ENCODE results near the gene BICC1. TPM values are rescaled to one million over a fixed set of nuclear protein-coding genes. Genes with fewer than 3 reads are reported as not detected.

Gene BICC1
- total and polyA plus RNA-seq, 2 of the 8 experiments (the other 6 are each of a cell fraction or from before 2014, with no cell fraction given): 0.20 to 0.73 TPM

DNA sequence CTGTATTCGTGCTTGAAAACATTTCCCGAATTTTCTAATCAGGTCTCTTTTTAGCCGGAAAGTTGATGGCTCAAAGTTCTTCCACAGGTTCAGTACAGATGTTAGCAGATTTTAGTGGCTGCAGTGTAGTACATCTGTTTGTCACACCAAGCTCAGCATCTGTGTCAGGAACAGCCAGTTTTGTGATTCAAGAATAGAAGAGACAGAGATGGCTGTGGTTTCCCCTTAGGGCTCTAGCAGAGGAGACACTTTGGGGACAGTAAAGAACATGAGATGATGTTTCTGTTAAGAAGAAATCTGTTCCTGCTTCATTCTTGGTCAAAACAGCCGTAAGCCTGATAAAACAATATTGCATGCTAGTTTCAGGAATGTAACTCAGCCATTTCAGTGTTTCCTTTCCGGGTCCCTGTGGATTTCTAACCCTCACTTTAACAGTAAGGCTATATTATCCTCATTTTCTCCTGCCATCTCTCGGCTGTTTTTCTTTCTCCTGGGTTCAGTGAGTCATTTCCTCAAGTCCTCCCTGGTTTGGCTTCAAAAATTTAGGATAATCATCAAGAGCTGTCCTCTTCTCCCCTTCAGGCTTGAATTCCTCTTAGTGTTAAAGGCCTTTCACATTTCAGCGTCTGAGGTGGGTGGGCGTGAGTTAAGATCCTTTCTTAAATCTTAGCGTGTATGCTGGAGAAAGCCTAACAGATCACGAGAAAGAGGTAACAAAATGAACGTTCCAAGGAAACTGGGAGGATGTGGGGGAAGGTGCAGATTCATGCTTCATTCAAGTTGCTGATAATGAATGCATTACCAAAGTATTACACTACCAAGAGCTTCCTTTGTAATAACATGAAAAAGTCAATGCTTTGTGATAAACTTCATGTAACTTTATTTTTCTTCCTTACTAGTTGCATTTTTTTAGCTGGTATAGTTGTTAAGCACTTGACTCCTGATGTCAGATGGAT, 37.1 kb upstream of the BICC1 start:
- H4K91ac ChIP-seq (replicated peaks; ENCODE audit: insufficient read length, low read length): no peak overlapping the region
- H3K9ac ChIP-seq (replicated peaks in 1 of 4; ENCODE audit: extremely low read depth in 1 of 4, low read depth in 3 of 4, low read length in 3 of 4): no peak overlapping the region
- no peak overlapping the region for H2BK120ac ChIP-seq (replicated peaks; ENCODE audit: low read depth, low read length)
- peaks cover 0 to 2% (median 0%) of the 10 kb centered on the region in 4 experiments; a peak in 1 of 7 replicates for H3K4me1 ChIP-seq (replicated peaks in 1 of 4; ENCODE audit: control insufficient read depth in 3 of 4, insufficient read depth in 4 of 4, low read length in 3 of 4)
- WGBS, 2 experiments (ENCODE audit: extremely low coverage in 1 of 2, insufficient coverage in 1 of 2, insufficient read length in 1 of 2, insufficient replicate concordance in 2 of 2, low coverage in 1 of 2, low lambda C conversion rate in 2 of 2, missing lambda C conversion rate in 1 of 2): 83% methylated on average over 11 of the region's 11 CpGs; no CpG with 5 or more reads in 1 of the 2 experiments
- no peak overlapping the region for H3K4ac ChIP-seq (replicated peaks; ENCODE audit: insufficient read length, low read depth, low read length)
- no peak overlapping the region for H2BK20ac ChIP-seq (ENCODE audit: low read length)
- POLR2A ChIA-PET (ENCODE audit: partially characterized antibody): no interaction called here
- H2BK15ac ChIP-seq (ENCODE audit: low read length): no peak overlapping the region
- no peak overlapping the region for H4K8ac ChIP-seq (ENCODE audit: extremely low read depth, insufficient read depth, low read length)
- H2AK5ac ChIP-seq (ENCODE audit: low read depth, low read length): no peak overlapping the region
- H3K27me3 ChIP-seq (replicated peaks in 1 of 4; ENCODE audit: control insufficient read depth in 3 of 4, extremely low read depth in 1 of 4, insufficient read depth in 3 of 4, low read length in 3 of 4): no peaks in the 10 kb centered on the region
- H2AFZ ChIP-seq (ENCODE audit: low read length): peak overlapping the region; percentile 10; the same call in 1 of the 2 replicates
- DNase-seq (ENCODE audit: low read depth in 1 of 2, low spot score in 2 of 2) (no peak), FAIRE-seq (no peak)
- H3K18ac ChIP-seq (ENCODE audit: extremely low read depth, low read length): no peak overlapping the region
- no peak overlapping the region for H4K5ac ChIP-seq (ENCODE audit: insufficient read length, low read depth, low read length)
- H2BK5ac ChIP-seq (ENCODE audit: low read depth, low read length): no peak overlapping the region
- H4K20me1 ChIP-seq (replicated peaks in 1 of 2; ENCODE audit: control insufficient read depth in 1 of 2, insufficient read depth in 2 of 2, low read length in 2 of 2): no peaks in the 10 kb centered on the region
- H3K56ac ChIP-seq (replicated peaks; ENCODE audit: insufficient read length, low read depth, low read length): no peak overlapping the region
- H3K27ac ChIP-seq (ENCODE audit: low read depth, low read length): no peak overlapping the region
- H3K9me3 ChIP-seq (ENCODE audit: insufficient read depth in 2 of 2, low read depth in 1 of 2, low read length in 1 of 2): no peaks in the 10 kb centered on the region
- H3K36me3 ChIP-seq (ENCODE audit: control insufficient read depth in 2 of 4, insufficient read depth in 4 of 4, low read length in 3 of 4): no peaks in the 10 kb centered on the region
- no peaks in the 10 kb centered on the region for H3K79me1 ChIP-seq (ENCODE audit: low read depth, low read length)
- no peak overlapping the region for H2BK12ac ChIP-seq (ENCODE audit: low read depth, low read length)
- H3K23ac ChIP-seq (ENCODE audit: insufficient read length): no peak overlapping the region
- H3K14ac ChIP-seq (ENCODE audit: insufficient read length): no peak overlapping the region
- no peaks in the 10 kb centered on the region for H3K23me2 ChIP-seq (ENCODE audit: low read depth, low read length)
- H3K79me2 ChIP-seq (ENCODE audit: control insufficient read depth in 1 of 2, insufficient read depth in 2 of 2, low read length in 2 of 2): no peaks in the 10 kb centered on the region
- CTCF ChIA-PET (ENCODE audit: partially characterized antibody): interaction anchor here (1.1 kb wide), 1 partner anchor 11 kb away, joined by 4 read pairs; no protein-coding TSS in a partner anchor
- no peak overlapping the region for H3K4me3 ChIP-seq (ENCODE audit: extremely low read depth in 1 of 4, insufficient read depth in 2 of 4, low read depth in 3 of 4, low read length in 4 of 4)
- no peak overlapping the region for H3K4me2 ChIP-seq (ENCODE audit: insufficient read depth in 1 of 2, low read depth in 2 of 2, low read length in 2 of 2)
- TF ChIP-seq MAFK (IDR thresholded peaks at IDR 0.05; ENCODE audit: low read depth, low read length) (no peak), ASH2L (IDR thresholded peaks at IDR 0.05; ENCODE audit: low read length) (no peak), RNF2 (IDR thresholded peaks at IDR 0.05; ENCODE audit: borderline replicate concordance, low read depth, low read length, missing control alignments, poor library complexity, severe bottlenecking) (no peak), TAF7 (optimal IDR thresholded peaks at IDR 0.05; ENCODE audit: borderline replicate concordance, low read depth, low read length) (no peak), RFX5 (IDR thresholded peaks at IDR 0.05; ENCODE audit: borderline replicate concordance, low read depth, low read length) (no peak), TBP (IDR thresholded peaks at IDR 0.05; ENCODE audit: low read depth, low read length) (no peak), E2F6 (IDR thresholded peaks at IDR 0.05) (no peak), GABPA (IDR thresholded peaks at IDR 0.05; ENCODE audit: borderline replicate concordance, insufficient read depth, low read length) (no peak), RBBP5 (IDR thresholded peaks at IDR 0.05; ENCODE audit: borderline replicate concordance, low read depth, low read length) (no peak), TCF12 (IDR thresholded peaks at IDR 0.05; ENCODE audit: low read depth, low read length) (no peak)
